Measurements from ENCODE around the gene F7. TPM values are rescaled to one million over a fixed set of nuclear protein-coding genes. Genes with fewer than 3 reads are reported as not detected.

Gene F7
- total RNA-seq, 1 donor from 2014 or later = not detected

GRCh38 chr13:113142876-113143275 is 37.3 kb downstream of the F7 start:
- intact Hi-C loops (cut with DNase I) = no loop called here
- TF ChIP-seq, protein P1, sequence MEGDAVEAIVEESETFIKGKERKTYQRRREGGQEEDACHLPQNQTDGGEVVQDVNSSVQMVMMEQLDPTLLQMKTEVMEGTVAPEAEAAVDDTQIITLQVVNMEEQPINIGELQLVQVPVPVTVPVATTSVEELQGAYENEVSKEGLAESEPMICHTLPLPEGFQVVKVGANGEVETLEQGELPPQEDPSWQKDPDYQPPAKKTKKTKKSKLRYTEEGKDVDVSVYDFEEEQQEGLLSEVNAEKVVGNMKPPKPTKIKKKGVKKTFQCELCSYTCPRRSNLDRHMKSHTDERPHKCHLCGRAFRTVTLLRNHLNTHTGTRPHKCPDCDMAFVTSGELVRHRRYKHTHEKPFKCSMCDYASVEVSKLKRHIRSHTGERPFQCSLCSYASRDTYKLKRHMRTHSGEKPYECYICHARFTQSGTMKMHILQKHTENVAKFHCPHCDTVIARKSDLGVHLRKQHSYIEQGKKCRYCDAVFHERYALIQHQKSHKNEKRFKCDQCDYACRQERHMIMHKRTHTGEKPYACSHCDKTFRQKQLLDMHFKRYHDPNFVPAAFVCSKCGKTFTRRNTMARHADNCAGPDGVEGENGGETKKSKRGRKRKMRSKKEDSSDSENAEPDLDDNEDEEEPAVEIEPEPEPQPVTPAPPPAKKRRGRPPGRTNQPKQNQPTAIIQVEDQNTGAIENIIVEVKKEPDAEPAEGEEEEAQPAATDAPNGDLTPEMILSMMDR (IDR thresholded peaks at IDR 0.05) = no peak
- DNase-seq = no peak
- H3K27ac ChIP-seq = no peak overlapping the region
- no peaks in the 10 kb centered on the region for H3K27me3 ChIP-seq (ENCODE audit: low read depth)
- no peaks in the 10 kb centered on the region for H3K36me3 ChIP-seq
- no peaks in the 10 kb centered on the region for H3K9me3 ChIP-seq
- H3K4me1 ChIP-seq = no peaks in the 10 kb centered on the region
- H3K4me3 ChIP-seq = no peak overlapping the region
- no peak for ATAC-seq

DNA sequence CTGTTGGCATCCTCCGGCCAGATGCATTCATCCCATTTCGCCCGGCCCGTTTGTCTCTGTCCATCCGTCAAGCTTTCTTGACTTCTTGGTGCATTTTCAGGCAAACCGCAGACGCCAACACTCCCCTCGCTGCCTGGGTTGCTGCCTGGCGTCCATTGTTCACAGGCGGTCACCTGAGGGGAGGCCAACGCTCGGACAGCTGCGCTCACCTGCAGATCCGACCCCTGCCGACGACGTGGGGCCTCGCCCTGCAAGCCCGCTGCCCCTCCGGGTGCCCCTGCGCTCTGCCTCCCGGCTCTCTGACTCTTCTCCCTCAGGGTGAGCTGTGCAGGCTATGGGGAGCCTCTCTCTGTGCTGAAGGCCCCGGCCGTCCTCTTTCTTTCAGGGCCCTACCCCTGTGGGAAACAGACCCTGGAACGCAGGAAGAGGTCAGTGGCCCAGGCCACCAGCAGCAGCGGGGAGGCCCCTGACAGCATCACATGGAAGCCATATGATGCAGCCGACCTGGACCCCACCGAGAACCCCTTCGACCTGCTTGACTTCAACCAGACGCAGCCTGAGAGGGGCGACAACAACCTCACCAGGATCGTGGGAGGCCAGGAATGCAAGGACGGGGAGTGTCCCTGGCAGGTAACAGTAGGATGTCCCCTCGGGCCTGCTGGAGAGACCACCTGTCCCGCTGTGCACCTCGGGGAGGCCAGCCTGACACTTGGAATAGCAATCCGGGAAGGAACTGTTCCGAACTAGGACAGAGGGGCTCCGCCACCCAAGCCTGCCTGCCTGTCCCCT is 38.1 kb downstream of the F7 start:
- TF ChIP-seq, protein P1 (IDR thresholded peaks at IDR 0.05) = no peak
- no peak overlapping the region for H3K4me3 ChIP-seq
- ATAC-seq = no peak
- intact Hi-C loops (cut with DNase I) = no loop called here
- no peak overlapping the region for H3K27ac ChIP-seq
- peak; percentile 36 for DNase-seq
- H3K27me3 ChIP-seq (ENCODE audit: low read depth) = no peaks in the 10 kb centered on the region
- H3K4me1 ChIP-seq = no peaks in the 10 kb centered on the region
- H3K9me3 ChIP-seq = no peaks in the 10 kb centered on the region
- no peaks in the 10 kb centered on the region for H3K36me3 ChIP-seq

- no peaks in the 10 kb centered on the region for H3K27me3 ChIP-seq (ENCODE audit: low read depth)
- H3K4me3 ChIP-seq = no peak overlapping the region
- H3K4me1 ChIP-seq = no peaks in the 10 kb centered on the region
- TF ChIP-seq, protein P1 (IDR thresholded peaks at IDR 0.05) = no peak
- ATAC-seq (no peak), DNase-seq (no peak)
- H3K27ac ChIP-seq = no peak overlapping the region
- no peaks in the 10 kb centered on the region for H3K9me3 ChIP-seq
- intact Hi-C loops (cut with DNase I) = no loop called here
- no peaks in the 10 kb centered on the region for H3K36me3 ChIP-seq
Observed at GRCh38 chr13:113144255-113144629, 38.7 kb downstream of the F7 start.

- H3K27me3 ChIP-seq (ENCODE audit: low read depth) = no peaks in the 10 kb centered on the region
- ATAC-seq = no peak
- intact Hi-C loops (cut with DNase I) = no loop called here
Observed at GRCh38 chr13:113145496-113145895, 39.9 kb downstream of the F7 start.

DNA sequence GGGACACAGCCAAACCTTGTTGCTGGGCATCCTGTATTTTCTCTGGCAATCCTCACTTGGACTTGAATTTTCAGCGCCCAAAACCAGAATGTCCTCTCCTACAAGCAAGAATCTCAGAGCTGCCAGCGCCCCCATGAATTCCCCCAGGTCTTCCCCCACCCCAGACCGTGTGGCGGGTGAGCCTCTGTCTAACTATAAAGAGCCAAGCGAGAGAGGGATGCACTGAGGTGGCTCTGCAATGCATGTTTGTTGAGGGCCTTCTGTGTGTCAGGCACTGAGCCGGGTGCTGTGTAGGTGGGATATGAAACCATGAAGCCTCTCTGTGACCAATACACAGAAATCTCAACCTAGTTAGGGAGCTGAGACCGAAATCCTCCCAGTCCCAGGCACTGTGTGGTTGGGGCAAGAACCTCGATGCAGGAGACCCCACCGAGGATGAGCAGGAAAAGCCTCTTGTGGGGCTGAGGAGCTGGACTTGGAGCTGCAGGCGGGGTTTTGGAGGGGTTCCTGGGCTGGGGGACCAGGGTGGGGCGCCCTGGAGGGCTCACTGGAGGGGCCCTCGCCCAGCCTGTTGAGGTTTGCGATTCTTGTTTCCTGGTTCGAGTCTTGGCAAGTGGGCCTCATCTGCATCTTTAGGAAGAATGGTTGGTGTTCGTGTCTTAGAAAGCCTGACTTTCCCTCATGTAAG is 40.5 kb downstream of the F7 start:
- Histone ChIP-seq H3K4me1 (no peaks in the 10 kb centered on the region), H3K27me3 (ENCODE audit: low read depth) (no peaks in the 10 kb centered on the region), H3K36me3 (no peaks in the 10 kb centered on the region), H3K9me3 (no peaks in the 10 kb centered on the region), H3K27ac (no peak overlapping the region), H3K4me3 (no peak overlapping the region)
- ATAC-seq = no peak
- TF ChIP-seq, protein P1 (IDR thresholded peaks at IDR 0.05) = no peak
- intact Hi-C loops (cut with DNase I) = no loop called here
- DNase-seq = no peak

More at GRCh38 chr13:113145496-113145895, 39.9 kb downstream of the F7 start:
- Histone ChIP-seq H3K4me3 (no peak overlapping the region), H3K9me3 (no peaks in the 10 kb centered on the region), H3K4me1 (no peaks in the 10 kb centered on the region), H3K27ac (no peak overlapping the region), H3K36me3 (no peaks in the 10 kb centered on the region)
- DNase-seq = no peak
- TF ChIP-seq, protein P1 (IDR thresholded peaks at IDR 0.05) = no peak

Data from lower lobe of right lung (tissue), 2 donors.